CD4-positive, alpha-beta T cell treated with Interleukin-17A for 4 hours (primary cell): Measurements from ENCODE around the gene KLHDC3.

ENCODE experiments used
- DNase-seq: peaks from one replicate; pipeline ENCODE4 v3.0.0-alpha.2; 2020; ENCODE audit warnings: mixed read lengths

The KLHDC3 gene

DNA sequence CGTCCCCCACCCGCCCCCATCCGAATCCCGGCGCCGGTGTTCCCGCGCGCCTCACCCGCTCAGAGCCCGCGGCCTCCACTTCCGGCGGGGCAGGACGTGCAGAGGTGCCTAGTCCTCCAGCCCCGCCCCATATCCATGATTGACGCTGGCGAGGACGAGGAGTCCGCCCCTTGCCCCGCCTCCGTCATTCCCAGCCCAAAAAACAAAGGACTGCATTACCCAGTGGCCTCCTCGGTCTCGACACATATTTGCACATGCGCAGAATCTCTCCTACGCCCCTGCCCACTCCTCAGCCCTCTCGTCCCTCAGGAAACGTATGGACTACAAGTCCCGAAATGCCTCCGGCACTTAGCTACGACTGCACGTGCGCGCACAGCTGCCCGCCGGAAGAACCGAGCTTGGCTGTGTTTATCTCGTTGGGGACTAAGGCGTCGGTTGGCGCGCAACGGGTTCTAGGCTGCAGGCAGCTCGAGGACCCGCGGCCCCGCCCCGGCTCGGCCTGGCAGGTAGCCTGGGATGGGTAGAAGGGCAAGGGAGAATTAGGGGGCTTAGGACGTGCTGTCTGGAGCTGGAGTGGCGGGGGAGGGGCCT is at the start of gene KLHDC3, which contains the start of gene MEA1:
KLHDC3 (plus strand) TSS at position 407 of the 591 bp plus-strand sequence. CDS start 2,944 bp downstream, outside the sequence.
MEA1 (minus strand) TSS at position 104 of the 591 bp plus-strand sequence. CDS start 133 bp downstream, outside the sequence.
- peak; percentile 99 for DNase-seq

DNA sequence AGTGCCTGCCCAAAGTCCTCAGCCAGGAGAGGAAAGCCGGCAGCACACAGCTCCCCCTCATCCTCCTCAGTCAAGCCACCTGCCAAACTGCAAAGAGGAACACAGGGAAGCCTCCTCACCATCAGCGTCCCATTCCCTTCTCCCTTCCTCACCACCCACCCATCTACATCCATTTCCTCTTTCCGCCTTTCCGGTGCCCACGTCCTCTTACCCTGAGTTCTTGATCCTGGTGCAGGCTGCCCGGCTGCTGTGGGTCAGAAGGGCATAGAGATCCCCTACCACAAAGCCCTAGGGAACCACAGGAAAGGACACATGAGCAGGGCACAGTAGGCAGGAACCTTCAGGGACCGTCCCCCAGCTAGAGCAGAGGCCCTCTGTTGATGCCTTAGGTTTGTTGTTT is 47.5 kb upstream of the KLHDC3 start:
- DNase-seq, result no peak

DNA sequence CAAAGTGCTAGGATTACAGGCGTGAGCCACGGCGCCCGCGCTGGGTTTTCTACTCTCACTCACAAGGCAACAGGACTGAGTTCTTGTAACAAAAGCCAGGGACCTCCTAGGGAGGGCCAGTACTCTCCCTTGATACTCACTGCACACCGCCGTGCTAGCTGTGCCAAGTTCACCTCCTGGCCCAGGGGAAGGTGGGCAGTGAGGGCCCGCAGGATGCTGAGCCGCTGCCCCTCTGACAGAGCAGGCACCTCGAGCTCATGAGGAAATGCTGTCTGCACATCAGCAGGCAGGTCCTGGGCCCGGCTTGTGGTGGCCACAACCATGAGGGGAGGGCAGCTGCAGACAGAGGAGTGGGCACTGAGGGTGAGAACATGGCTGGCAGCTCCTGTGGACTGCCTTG is 46.8 kb upstream of the KLHDC3 start:
- DNase-seq, result no peak

GRCh38 chr6:42968126-42968701 is 45.8 kb upstream of the KLHDC3 start:
- DNase-seq, result no peak

GRCh38 chr6:42968783-42969182 is 45.3 kb upstream of the KLHDC3 start:
- DNase-seq, result no peak

- no peak for DNase-seq
These were observed 44.6 kb upstream of the KLHDC3 start for GRCh38 chr6:42969431-42969830.

GRCh38 chr6:42969934-42970333 is 44.1 kb upstream of the KLHDC3 start:
- no peak for DNase-seq

DNA sequence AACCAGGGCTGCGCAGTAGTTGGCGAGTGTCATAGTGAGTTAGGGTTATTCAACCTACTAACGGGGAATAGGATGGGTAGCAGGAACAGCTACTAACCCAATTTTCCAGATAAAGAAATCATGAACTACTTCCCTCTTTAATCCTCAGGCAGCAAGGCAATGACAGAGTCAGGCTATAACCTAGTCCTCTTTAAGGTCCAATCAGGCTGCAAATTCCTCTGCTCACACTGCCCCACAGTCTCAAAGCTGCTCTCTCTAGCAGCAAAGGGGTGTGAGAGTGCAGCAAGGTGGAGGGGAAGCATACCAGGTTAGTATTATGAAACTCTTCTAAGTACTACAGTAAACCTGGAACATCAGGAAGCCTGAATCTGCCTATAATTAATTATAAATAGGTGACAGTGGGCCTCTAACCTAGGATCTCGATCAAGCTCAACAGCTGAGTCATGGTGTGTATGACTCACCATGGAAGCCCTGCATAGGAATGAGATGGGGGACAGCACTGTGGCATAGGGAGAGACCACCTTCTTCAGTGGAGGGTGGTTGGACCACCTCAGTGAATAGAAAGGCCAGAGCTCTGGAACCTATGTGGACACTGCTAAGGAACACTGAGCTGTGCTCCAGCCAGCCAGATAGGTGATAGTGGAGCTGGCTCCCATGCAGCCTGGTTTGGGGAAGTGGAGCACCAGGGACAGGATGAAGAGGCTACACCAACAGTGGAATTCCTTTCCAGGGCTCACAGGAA is 43.0 kb upstream of the KLHDC3 start:
- DNase-seq, result no peak

DNA sequence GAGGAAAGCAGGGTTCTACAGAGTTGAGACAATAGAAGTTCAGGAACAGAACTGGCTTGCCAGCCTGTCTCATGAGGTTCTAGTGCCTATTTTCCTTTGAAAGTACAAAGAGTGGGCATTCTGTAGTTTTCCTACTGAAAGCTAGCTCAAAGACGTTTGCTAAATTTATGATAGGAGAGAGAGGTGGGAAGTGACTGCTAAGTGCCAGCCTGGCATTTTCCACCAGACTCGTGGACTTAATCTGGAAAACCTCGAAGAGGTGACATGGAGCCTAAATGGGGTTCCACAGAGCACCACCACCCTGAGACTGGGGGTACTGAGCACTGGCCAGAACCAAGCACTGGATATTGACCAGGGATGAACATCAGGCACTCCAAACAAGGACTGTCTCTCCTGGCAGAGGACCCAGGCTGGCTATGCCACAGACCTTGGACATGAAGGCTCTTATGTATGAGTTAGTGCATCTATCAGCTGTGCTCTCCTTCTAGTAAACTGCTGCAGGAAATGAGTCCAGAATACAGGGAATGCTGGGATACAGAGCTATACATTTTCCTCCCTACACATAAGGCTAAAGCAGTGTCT is 42.2 kb upstream of the KLHDC3 start:
- DNase-seq, result no peak

- DNase-seq, result no peak
These were observed 40.1 kb upstream of the KLHDC3 start for GRCh38 chr6:42973926-42974325.

DNA sequence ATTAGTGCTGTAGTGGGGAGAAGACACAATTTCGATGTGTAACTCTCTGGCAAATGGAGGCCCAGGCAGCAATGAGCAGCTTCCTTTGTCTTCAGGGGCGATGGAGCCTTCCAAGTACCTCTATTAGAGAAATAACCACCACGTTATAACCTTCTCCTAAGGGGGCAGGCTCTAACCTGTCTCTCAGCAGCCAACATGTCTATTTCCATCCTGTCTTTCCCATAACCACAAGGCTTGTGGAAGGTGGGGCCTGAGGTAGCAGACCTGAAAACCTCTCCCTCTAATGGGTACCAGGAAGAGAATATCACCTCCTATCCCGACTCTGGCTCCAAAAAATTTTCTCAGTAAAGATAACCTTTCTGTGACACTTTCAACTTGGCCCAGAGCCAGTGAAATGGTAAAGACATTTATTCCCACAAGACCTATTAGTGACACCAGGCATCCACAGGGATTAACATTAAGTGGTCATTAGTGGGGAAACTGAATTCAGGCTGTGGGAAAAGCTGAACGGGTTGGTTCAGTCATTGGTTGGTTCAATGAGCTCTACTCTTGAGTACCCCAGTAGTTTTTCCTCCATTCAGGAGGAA is 39.0 kb upstream of the KLHDC3 start:
- no peak for DNase-seq

- no peak for DNase-seq
These were observed 35.6 kb upstream of the KLHDC3 start for GRCh38 chr6:42978487-42978838.

DNA sequence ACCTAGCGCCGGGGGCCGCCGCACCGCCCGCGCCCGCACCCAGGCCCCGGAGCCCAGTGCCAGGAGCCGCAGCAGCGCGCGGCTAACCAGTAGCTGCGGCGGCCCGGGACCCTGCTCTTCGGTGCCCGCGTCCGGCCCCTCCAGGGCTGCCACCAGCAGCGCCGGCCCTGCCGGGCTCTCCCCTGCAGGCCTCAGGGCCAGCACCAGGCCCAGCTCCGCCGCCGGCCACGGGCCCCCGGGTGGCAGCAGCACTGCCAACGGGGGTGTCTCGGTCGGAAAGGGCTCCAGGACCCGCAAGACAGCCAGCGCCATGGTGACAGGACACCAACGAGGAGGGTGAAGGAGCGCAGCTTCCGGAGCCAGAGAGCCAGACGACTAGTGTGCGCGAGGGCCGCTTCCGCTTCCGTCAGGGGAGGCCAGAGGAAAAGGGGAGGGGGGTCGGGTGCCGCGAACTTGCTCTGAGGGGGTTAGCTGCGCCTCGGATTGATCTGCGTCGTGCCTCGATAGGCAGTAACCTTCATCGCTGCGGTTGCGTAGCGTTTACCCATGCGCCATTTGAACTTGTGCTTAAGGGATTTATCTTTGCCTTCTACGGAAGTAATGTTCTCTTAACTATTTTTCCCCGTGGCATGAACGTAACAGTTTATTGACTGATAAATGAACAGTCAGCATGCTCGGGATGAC is 35.1 kb upstream of the KLHDC3 start, which contains the start of gene PEX6:
PEX6 (minus strand) TSS at position 343 of the 684 bp plus-strand sequence; CDS start at position 312, 31 bp downstream.
- peak; percentile 96 for DNase-seq

DNA sequence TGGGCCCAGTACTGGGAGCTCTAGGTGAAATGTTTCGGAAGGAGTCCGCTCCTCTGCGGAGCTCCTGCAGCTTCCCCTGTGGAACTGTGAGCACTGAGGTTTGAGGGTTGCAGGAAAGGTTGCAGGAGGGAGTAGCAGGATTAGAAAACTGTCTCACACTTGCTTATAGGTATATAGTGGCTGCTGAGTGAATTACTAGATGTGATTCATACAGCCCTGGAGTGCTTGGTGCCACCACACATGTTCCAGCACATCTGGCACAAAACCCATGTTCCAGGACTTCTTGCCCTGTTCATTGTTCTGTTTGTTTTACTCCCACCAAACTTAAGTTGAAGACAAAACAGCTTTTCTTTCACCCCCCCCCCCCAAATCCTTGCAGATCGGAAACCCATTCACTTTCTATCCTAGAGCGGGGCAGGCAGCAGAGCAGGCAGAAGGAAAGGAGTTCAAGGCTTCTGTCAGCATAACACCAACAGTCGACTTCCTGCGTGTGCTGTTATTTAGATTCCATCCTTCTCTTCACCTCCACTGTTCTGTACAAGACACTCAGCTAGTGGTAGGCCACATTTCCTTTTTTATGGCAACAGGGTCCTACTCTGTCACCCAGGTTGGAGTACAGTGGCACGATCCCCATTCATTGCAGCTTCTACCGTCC is 34.4 kb upstream of the KLHDC3 start:
- no peak for DNase-seq

DNA sequence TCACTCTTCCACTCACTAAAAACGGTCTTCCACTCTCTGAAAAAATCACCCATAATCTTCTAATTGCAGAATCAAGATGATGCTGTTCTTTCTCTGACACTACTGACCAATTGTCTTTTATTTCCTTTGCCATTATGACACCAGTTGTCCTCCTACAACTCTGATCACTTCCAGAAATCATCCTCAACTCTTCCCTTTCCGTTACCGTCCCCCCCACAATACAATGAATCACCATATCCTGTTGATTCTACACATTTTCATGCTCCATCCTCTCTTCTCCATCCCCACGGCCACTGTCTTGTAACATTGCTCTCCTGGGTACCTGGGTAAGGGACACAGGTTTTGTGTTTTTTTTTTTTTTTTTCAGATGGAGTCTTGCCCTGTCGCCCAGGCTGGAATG is 32.2 kb upstream of the KLHDC3 start:
- DNase-seq, result no peak

GRCh38 chr6:42984001-42984923 is 29.8 kb upstream of the KLHDC3 start, which contains the start of gene PPP2R5D:
PPP2R5D (plus strand) TSS chr6:42984570; CDS start chr6:42984678, 108 bp downstream.
- DNase-seq, result peak; percentile 98

- peak; percentile 35 for DNase-seq
These were observed 29.0 kb upstream of the KLHDC3 start for GRCh38 chr6:42984924-42985475.

DNA sequence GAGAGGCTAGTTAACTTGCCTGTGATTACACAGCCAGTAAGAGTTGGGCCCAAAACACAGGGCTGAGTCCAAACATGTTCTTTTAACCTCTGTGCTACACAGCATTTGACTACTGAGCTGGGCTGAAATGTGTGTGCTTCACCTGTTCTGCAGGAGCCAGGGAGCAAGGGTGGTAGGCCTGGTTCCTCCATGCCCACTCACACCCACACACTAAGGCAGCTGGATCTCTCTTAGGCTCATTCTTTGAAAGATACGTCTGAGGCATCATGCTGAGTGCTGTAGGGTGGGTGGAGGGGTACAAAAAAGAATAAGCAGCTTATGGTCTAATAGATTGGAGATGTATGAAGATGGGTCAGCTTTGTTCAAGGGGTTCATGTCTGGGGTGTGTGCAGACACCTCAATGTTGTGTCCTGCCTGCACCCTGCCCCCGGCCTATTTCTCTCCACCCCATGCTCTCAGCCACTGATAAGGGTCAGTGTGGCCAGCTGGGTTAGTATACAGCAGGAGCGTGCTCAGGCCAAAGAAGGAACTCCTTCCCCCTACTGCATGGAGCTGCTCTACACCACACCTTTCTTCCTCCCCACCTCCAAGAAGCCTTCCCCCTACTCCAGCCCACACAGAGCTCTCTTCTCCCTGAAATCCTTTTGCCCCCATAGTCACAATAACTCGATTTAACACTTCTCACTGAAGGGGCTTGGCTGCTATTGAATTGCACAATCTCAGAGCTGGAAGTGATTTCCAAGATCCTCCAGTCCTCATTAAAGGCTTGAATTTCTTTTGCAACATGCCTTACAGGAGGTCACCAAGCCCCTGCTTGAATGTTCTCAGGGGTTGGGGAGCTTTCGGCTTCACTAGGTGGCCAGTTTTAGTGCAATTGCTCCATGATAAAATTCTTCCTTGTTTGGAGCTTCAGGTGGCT is 26.3 kb upstream of the KLHDC3 start:
- DNase-seq, result no peak

DNA sequence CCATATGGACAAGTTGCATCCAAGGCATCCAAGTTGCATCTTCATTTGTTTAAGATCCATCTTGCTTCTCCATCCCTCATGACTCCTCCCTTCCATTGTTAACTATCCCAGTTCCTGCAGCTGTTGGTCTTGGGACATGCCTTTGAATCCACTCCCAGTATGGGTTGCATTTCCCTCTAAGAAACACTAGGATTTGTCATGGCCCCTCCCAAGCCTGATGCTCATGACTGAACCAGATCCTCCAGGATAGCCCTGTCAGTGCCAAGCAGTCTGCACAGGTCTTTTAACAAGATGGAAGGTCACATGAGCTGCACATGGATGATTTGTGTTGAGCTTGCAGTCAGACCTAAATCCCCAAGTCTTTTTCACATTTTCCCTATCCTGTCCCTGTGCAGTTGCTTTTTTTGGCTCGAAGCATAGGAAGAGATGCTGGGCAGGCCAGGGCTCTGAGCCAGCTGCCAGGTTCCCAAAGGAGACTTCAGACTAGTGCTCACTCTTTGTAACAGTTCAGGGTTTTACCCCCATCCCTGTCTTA is 25.5 kb upstream of the KLHDC3 start:
- no peak for DNase-seq
